GM13977 (cell line): ENCODE results near the gene DAGLA.

ENCODE experiments used
- DNase-seq: peaks from one replicate; pipeline ENCODE4 v3.0.0; 2012; ENCODE audit warnings: low spot score
- CTCF ChIP-seq: IDR thresholded peaks from 2 replicates; pipeline ENCODE4 v1.5.1; 2012; ENCODE audit warnings: mild to moderate bottlenecking, control low read depth; ENCODE audit not compliant: insufficient read depth; ENCODE audit errors: extremely low read depth, missing control alignments
- in situ Hi-C: fragments of 300-500 bp; cut with MboI; formaldehyde crosslinking; loops from one replicate; pipeline ENCODE4 v1.12.0; 2022; ENCODE audit warnings: low sequenced_read_pairs, low pct_unique_long_range_greater_than_20kb, mixed read lengths, inconsistent platforms; ENCODE audit not compliant: unreplicated experiment

The DAGLA gene

GRCh38 chr11:61765550-61766253 is 85.5 kb downstream of the DAGLA start:
- in situ Hi-C loops: no loop called here
- no peak for DNase-seq
- TF ChIP-seq CTCF: no peak

- in situ Hi-C loops: no loop called here
- no peak for TF ChIP-seq CTCF
These were observed 86.2 kb downstream of the DAGLA start for GRCh38 chr11:61766353-61766841.

GRCh38 chr11:61768376-61769076 is 88.3 kb downstream of the DAGLA start:
- no peak for DNase-seq
- in situ Hi-C loops: no loop called here
- no peak for TF ChIP-seq CTCF

More at GRCh38 chr11:61766353-61766841, 86.2 kb downstream of the DAGLA start:
- no peak for DNase-seq

GRCh38 chr11:61769169-61769920 is 89.2 kb downstream of the DAGLA start:
- TF ChIP-seq CTCF: no peak
- in situ Hi-C loops: no loop called here
- no peak for DNase-seq

GRCh38 chr11:61769946-61770683 is 89.9 kb downstream of the DAGLA start:
- DNase-seq: no peak
- no peak for TF ChIP-seq CTCF
- in situ Hi-C loops: no loop called here

- in situ Hi-C loops: no loop called here
- no peak for DNase-seq
- no peak for TF ChIP-seq CTCF
These were observed 91.2 kb downstream of the DAGLA start for GRCh38 chr11:61771195-61771894.
